Left hindlimb (tissue), 1 donor: ENCODE results near the gene HOMER2.
"Not testable (repeated sequence)": the region's sequence is repeated elsewhere in the genome, so short reads cannot be mapped to it uniquely, and the experiment has no call there.

ENCODE experiments used
- DNase-seq: peaks from one replicate; pipeline ENCODE4 v3.0.0-alpha.2; 2018

HOMER2 gene

DNA sequence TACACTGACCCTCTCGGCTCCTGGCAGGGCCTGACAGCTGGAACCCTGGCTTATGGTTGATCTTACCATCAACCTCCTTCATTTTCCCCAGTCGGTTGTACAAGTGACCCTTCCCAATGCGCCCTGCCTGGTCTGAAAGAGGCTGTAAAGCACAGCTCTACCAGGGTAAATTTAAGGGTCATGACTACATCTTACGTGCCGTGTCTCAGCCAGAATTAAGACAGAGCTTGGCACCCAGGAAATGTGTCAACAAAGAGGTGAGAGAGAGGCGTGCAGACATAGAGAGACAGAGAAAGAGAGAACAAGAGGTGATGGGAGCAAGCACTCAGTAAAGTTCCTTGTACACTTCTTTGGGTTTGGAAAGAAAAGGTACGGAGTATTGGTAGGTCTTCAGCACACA lies 28.8 kb downstream of the HOMER2 start:
- no peak for DNase-seq

DNA sequence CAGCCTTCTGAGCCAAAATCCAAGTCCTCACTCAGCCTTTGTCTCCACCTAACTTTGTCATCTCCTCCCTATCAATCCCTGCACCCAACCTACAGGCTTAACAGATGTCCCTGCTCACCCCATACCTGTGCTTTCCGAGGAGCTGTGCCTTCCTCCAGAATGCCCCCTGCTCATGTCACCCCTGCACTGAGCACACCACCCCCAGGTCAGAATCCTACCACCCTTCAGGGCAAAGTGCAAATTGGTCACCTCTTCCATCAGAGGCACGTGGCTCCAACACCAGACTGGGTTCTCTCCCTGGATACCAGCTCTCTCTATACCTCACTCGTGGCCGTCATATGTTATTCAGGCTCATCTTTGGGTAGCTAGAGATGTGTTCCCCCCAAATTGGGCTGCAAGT lies 29.8 kb downstream of the HOMER2 start:
- no peak for DNase-seq

DNA sequence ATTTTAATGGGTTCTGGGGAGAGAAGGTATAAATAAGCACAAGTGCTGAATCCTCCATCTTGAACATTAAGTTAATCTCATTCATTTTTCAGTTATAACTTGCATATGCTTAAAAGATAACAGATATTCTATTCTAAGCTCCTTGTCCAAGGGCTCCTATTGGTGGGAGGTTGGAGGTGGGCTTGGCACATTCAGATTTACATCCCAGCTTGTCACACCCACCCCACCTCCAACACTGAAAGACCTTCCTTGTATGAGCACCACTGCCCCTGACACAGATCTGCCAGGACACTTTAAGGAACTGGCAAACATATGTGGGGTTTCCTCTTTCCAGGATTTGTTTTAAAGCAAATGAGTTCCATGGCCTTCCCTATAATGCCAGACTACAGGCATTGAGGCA lies 30.6 kb downstream of the HOMER2 start:
- DNase-seq, result no peak

DNA sequence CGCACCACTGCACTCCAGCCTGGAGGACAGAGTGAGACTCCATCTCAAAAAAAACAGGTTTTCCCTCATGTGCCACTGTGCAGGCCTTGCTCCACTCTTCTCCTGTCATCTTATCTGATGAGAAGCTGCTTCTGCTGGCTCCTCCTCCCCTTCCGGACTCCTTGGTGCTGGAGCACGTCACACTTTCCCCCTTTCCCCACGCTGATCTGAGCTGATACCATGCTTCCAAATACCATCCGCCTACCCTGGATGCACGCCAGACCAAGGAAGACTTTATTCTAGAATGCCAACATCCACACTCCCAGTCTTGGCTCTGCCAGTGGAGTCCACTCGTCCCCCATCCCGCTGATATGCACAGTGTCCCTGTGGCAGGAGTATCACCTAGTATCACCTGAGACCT lies 31.3 kb downstream of the HOMER2 start:
- DNase-seq, result no peak

DNA sequence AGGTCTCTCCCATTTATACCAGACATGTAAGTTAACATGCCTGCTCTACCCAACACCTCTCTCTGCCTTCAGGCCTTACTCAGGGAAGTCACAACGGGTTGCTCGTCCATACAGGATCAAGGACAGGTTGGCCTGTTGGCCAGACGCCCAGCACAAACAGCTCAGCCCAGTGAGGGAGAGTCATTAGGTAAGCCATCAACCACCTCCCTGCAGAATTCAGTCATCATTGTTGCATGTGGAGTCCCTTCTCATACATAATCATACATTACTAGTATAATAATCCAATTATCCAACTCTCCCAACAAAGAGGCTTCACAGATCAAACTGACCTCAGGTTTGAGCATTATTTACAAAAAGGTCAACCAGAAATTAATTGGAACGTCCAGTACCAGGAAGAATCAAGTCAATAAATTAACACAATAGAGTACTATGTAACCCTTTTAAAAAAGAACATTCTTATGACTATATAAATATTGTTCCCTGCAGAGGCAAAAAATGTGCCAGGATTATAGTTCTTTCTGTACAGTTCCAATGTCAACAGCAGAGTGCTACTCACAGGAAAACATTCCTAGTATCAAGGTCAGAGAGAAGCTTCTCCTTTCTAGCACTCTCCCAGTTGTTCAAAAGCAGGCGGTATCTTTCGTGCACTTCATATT lies 33.2 kb downstream of the HOMER2 start:
- no peak for DNase-seq

DNA sequence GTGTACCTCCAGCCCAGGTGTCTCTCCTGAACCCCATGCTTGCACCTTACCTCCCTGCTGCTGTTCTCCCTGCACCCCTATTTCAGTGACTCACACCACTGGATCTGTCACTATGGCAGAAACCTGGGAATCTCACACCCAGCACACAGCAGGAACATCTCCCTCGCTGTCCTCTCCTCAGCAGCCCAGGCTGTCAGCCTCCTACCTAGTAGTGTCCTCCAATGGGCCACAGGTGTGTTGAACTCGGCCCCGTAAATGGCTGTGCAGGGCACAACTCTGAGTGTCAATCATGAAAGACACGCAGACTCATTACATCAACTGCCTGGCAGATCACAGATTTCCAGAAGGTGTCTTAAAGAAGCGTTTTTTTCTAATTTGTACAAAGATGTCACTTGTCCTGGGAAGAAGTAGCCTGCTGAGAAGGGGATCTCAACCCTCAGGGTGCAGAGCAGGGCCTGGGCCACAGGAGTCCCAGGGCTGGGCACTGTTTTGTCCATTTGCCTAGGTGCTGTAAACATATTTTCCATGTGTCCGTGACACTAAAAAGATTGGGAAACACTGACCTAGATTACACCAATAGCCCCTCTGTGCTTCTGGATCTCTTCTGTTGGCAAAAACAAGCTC lies 33.8 kb downstream of the HOMER2 start:
- no peak for DNase-seq

DNA sequence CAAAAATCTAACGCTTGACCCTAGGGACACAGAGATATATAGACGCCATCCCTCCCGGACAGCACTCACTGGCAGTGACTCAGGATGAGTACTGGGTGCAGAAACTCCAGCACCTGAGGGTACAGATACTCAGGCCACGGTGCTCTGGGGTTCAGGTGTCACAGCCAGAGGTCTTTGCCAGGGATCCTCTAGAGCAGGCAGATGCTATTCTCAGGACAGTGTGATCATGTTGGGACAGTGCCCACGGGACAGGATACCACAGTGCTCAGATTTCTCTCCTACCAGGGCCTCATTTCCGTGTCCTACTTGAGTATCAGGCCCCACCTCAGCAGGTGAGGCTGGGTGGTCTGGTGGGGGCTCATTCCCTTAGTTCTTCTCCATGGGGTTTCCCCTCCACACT lies 34.4 kb downstream of the HOMER2 start:
- no peak for DNase-seq

DNA sequence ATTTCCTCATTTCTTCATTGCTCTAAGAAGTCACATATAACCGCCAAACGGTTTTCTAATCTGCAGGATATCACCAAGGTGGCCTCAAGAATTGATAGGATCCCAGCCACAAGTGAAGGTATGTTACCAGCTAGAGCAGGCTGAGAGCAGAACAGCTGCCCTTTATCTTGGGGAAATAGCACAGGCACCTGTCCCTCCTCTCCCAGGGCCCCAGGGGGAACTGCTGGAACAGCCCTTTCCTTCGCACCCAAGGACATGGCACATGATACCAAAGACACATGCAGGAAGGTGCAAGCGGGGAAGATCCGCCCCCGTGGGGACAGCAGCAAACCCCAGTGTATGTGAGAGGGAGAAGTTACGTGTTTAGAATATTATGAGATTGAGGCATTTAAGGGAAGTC lies 35.3 kb downstream of the HOMER2 start:
- DNase-seq, result no peak

DNA sequence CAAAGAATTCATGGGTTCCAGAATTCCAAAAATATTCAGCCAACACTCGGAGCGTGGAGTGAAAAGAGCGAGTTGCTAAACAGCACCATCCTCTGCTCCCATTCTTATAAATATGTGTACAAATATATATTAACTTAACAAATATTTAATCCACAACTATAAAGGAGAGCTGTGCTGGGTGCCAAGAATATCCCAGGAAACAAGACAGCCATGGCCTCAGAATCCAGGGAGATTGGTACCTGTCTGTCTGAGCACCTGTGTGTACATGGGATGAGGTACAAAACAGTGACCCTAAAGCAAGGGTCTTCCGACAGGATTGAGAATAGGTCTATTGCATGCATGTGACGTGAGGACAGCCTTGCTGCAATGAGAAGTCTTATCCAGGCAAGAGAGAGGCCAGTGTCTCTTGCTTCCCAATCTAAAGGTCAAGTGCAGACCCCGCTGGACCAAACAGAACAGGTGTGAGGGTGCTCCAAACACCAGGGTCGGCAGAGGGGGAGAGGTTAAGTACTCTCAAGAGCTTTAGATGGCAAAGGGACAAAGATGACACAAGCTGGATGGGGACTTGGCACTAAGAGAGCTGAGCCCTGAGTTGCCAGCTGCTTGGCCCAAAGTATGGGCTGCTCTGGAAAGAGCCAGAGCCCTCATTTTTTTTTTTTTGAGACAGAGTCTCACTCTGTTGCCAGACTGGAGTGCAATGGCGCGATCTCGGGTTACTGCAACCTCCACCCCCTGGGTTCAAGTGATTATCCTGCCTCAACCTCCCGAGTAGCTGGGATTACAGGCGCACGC lies 36.2 kb downstream of the HOMER2 start:
- DNase-seq, result no peak

DNA sequence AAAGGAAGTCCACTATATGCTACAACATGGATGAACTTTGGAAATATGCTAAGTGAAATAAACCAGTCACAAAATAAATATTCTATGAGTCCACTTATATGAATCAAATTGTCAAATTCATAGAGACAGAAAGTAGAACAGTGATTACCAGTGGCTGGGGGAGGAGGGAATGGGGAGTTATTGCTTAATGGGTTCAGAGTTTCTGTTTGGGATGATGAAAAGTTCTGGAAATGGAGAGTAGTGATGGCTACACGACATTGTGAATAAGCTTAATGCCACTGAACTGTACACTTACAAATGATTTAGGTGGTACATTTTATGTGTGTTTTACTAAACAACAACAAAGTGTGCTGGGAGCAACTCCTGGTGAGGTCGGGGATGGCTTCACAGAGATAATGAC lies 38.1 kb downstream of the HOMER2 start:
- DNase-seq, result no peak

DNA sequence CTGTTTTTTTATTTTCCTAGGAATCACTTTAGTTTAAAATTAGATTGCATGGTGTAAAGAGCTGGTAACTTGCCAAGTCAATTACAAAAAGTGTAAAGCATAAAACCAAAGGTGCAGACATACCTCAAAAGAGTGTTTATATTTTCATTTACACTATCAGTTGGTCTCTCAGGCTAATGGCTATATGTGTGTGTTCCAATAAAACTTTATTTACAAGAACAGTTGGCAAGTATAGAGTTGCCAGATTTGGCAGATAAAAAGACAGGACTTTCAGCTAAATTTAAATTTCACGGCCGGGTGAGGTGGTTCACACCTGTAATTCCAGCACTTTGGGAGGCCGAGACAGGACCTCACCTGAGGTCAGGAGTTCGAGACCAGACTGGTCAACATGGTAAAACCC lies 41.1 kb downstream of the HOMER2 start:
- no peak for DNase-seq

DNA sequence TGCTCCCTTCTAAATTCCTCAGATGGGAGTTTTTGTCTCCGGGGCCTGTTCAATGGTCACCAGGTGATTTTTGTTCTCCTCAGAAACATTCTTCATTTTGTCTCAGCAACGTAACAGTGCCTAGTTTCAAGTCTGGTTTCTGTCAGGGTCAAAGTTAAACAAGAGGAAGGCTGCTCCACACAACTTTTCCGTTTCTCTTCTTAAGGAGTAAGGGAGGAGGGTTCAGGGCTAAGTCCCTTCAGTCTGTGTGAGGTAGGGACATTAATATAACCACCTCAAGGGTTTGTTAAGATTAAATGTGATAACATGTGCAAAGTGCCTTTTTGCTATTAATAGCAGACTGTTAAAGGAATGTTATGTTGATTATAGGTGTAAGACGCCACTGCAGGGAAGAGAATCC lies 41.8 kb downstream of the HOMER2 start:
- no peak for DNase-seq

DNA sequence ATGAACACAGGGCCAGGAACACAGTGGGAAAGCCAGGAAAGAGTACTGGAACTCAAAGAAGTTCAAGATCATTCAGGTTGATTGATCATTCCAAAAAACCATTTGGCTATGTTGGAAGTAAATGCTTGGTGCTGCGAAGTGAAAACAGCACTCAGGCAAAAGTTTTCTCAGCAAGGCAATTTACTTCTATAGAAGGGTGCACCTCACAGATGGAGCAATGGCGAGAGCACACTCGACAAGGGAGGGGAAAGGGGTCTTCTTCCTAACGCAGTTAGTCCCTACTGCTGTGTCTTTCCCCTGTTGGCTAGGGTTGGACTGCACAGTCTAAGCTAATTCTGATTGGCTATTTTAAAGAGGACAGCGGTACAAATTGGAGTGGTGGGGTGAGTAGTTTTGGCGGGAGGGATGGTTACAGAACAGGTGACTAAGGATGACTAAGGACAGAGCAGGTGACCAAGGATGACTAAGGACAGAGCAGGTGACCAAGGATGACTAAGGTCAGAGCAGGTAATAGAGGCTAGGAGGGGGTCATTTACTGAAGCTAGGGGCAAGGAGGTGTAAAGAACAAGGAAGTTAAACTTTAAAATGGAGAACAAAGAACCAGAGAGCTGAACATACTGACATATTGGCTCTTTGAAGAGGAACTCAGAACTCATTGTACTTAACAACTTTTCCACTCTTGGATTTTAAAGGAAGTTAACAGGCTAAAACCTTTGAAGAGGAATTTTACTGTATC lies 43.3 kb downstream of the HOMER2 start:
- DNase-seq, result no peak

DNA sequence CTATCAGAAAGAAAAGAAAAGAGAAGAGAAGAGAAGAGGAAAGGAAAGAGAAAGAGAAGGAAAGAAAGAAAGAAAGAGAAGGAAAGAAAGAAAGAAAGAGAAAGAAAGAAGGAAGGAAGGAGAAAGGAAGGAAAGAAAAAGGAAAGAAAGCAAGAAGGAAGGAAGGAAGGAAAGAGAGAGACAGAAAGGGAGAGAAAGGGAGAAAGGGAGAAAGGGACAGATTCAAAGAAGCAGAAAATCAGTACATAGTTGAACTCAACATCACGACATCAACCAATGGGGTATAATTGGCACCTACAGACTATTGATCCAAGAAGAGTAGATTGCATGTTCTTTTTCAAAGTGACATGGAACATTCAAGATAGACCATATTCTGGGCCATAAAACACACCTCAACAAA lies 45.2 kb downstream of the HOMER2 start:
- DNase-seq, result no peak

DNA sequence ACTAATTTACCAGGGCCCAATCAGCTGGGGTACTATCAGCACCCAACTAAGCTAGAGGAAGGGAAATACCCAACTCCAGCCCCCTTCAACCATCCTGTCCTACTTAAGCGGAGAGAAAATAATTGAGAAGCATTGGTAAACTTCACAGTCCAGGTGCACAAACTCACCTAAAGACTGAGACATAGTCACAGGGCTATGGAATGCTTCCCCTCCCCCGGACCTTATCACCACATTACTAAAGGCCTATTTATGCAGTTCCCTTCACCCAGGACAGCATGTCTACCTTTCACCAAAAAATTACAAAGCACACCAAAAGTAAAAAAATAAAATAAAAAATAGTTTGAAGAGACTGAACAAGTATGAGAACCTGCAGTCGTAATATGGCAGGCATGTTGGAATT lies 47.9 kb downstream of the HOMER2 start:
- no peak for DNase-seq

DNA sequence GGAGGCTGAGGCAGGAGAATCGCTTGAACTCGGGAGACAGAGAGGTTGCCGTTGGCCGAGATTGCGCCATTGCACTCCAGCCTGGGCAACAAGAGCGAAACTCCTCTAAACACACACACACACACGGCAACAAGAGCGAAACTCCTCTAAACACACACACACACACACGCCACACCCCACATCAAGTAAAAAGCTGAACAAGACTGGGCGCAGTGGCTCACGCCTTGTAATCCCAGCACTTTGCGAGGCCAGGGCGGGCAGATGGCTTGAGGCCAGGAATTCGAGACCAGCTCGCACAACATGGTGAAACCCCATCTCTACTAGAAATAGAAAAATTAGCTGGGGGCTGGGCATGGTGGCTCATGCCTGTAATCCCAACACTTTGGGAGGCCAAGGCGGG lies 49.0 kb downstream of the HOMER2 start:
- DNase-seq, result no peak

DNA sequence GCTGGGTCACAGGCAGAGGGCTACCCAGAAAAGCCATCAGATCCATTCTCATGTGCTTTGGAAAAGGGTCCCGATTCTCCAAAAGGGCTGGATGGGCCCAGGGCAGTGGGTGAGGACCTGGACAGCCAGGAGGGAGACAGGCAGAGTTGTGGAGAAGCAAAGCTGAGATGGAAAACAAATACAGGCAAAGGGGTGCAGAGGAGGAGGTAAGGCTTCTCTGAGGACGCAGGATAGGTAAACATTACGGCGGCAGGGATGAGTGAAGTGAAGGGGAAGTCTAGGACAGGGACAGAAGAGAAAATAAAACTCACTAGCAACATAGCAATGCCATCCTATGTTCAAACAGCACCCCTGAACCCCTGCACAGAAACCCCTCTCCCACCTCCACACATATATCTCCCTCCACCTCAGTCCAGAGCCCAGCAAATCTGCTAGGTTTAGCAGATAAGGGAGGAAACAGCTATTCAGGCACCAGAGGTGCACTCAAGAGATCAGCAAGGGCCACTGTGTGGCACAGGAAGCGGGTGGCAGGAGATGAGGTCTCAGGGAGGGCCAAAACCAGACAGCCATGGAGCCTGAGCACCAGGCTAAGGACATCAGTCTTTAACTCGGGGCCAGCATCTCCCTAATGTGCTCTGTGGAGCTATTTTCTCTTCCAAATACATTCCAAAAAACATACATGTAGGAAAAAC lies 51.3 kb downstream of the HOMER2 start:
- no peak for DNase-seq

DNA sequence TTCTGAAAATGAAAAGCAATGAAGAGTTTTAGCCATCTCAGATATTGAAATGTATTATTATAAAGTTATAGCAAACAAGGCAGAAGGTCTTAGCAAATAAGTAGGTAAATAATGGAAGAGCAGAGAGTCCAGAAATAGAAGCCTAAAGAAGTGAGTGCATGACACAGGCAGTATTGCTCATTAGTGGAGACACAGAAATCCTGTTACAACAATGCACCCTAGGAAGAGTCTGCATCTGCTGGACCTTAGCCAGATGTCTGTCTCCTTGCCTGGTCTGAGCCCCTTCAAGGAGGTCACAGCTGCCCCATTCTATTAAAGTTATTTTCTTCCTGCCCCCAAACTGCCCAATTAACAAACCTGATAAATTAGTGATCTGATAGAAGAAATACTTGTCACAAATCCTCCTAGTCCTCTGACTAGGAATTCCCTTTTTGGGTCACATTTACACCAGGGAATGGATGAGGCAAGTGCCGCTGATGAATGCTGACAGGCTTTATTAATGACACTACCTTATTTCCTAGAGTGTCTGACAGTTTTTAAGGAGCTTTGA lies 51.9 kb downstream of the HOMER2 start:
- DNase-seq, result no peak

DNA sequence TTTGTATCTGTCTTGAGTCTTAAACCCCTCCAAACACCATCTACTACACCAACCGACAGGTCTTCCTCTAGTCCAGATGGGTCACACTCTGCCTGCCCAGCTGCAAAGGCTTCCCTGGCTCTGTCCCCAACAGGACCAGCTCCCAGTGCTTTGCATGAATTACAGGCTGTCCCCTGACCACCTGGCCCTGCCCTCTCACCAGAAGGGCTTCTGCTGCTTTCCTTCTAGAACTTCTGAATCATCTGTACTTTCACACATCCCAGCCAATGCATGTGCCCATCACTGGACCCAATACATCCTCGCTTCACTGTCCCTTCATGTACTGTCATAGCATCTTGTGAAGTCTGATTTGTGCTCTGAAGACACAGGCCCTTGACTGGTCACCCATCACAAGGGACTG lies 53.6 kb downstream of the HOMER2 start:
- DNase-seq, result no peak

DNA sequence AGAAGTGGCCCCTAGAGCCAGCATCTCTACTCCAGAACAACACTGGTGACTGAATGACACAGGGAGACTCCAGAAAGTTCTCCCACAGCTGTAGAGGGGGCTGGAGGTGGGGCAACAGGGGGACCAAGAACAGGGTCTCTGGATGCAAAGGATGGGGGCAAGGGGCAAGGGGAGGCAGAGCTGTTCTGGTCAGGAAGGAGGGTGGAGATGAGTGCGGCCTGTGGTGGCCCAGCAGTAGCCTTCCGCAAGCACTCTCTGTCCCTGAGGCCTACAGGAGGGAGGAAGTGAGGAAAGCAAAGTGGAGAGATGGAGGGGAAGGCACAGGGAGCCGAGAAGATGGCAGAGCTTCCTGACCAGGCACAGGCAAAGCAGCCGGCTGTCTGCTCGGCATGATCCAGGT lies 56.5 kb downstream of the HOMER2 start:
- no peak for DNase-seq

DNA sequence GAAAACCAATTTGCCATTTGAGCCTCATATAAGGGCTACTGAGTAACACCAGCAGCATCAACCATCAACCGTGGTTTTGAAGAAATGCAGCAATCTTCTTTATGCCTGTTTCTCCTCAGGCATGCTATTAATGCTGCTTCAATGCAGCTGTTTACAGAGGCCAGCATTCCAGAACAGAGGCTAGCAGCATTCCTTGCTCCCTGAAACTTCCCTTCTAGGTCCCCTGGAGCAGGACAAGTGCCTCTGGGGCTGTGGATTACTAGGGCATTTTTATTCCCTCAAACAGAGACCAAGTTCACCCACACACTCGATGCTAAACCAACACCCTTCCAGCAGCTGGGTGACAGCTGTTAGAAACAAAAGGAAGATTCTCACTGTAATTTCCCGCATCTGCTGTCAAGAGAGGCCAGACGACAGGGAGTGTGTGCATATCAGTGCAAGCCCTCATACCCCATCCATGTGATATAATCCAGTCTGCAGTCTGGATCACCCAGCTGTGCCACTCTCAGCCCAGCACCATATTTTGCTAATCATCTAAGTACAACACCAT lies 57.5 kb downstream of the HOMER2 start:
- DNase-seq, result peak; percentile 66

DNA sequence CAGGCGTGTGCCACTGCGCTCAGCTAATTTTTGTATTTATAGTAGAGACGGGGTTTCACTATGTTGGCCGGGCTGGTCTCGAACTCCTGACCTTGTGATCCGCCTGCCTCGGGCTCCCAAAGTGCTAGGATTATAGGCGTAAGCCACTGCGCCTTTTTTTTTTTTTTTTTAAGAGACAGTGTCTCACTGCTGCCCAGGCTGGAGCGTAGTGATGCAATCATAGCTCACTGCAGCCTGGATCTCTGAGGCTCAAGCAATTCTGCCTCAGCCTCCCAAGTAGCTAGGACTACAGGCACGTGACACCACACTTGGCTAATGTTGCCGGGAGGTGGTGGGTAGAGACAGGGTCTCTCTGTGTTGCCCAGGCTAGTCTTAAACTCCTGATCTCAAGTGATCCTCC lies 59.0 kb downstream of the HOMER2 start:
- DNase-seq, result not testable (repeated sequence)
